DMS79 treated with DMSO at 0.1 percent for 48 hours (cell line): ENCODE data around the gene MAPK4.
A peak's percentile ranks its signal among the peaks of the same experiment; 100 is the strongest.
"Not testable (repeated sequence)": the region's sequence is repeated elsewhere in the genome, so short reads cannot be mapped to it uniquely, and the experiment has no call there.

Experiments used
- DNase-seq: peaks from one replicate; lab custom pipeline; 2025; lab: John Stamatoyannopoulos, UW

MAPK4 gene

DNA sequence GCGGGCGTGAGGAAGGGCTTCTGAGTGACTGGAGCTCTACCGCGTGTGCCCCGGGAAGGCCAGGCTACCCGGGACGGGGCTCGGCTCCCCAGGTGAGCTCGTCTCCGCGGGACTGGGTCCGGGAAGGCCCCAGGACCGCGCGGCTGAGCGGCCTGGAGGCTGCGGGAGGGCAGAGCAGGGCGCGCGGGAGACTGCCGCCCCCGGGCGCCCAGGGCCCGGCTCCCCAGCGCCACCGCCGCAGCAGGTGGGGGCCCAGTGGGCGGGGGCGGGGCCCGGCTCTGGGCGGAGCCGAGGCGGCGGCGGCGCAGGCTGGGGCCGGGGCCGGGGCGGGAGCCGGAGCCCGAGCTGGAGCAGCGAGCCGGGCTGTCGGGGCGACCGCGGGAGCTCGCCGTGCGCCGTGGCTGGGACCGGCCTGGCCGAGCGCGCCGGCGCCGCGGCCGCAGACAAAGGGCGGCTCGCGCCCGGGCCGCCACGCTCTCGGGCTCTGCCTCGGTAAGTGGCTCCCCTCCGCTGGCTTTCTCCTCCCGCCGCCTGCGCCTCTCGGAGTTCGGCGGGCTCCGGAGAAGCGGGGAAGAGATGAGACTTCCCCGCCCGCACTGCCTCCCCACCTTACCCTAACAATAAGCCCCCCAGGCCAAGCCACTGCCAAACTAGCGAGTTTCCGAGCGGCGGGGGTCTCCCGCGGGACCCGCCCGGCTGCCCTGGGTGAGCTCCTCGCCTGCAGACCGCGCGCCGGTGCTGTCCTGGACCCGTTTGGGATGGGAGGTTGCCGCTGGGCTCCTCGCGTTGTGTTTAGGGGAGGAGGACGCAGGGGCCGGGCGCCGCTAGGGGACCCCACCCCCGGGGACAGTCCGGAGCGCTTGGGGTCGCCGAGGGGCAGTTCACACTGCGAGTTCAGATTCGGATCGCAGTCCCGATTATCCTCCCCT, at the start of gene MAPK4:
MAPK4 (plus strand) TSS at position 336 of the 929 bp plus-strand sequence. CDS start 103,872 bp downstream, outside the sequence.
- peak; percentile 37 for DNase-seq

DNA sequence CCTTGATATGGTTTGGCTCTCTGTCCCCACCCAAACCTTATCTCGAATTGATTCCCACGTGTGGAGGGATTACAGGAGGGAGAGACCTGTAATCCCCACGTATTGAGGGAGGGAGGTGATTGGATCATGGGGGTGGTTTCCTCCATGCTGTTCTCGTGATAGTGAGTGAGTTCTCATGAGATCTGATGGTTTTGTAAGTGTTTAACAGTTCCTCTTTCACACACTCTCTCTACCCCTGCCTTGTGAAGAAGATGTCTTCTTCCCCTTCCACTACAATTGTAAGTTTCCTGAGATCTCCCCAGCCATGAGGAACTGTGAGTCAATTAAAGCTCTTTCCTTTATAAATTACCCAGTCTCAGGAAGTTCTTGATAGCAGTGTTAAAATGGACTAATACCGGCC, 42.6 kb upstream of the MAPK4 start:
- not testable (repeated sequence) for DNase-seq

DNA sequence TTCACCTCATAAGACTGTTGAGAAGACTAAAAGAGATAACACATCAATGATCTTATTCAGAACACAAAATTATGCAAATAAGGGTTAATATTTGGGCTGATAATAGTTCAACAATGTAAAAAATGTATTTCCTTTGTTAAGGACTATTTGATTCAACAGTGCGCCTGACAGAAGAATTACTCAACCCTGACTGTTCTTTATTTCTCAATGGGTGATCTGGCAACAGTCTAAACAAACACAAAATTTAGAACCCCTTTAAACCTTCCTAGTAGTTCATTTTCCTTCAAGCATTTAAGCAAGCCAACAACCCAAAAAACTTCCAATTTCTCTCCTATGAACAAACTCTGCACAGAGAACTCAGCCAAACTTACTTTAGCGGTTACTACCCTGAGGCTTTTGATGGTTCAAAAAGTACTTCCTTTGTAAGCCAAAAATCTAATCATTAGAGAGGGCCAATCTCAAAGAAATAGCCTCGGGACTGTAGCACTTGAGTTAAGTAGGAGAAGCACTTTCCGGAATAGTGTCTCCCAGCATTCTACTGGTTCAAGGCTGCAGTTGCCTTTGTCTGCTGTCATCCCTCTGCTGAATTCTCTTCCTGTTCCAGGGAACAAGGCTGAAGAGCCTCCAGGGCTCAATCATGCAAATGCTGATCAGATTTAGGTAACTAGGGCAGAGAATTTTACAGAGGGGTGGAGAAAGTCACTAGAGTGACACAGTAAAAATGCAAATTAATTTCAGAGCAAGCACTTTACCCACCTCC, 40.9 kb upstream of the MAPK4 start:
- DNase-seq = peak; percentile 41

DNA sequence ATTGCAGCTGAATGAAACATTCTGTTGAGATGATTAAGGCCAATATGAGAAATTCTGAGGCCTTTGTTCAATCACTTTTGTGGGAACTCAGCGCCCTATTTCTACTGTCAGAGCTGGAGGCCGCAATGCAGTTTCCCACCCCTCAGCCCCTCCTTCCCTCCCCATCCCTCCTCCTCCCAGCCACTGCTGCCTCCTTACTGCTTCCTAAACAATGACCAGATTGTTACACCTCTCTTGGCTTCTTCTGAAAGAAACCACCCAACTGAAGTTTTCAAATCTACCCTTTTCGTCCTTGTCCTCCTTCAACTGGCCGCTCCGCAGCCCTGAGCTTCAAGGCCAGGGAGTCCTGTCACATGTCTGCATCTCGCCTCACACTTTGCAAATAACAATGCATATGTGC, 36.7 kb upstream of the MAPK4 start:
- no peak for DNase-seq

DNA sequence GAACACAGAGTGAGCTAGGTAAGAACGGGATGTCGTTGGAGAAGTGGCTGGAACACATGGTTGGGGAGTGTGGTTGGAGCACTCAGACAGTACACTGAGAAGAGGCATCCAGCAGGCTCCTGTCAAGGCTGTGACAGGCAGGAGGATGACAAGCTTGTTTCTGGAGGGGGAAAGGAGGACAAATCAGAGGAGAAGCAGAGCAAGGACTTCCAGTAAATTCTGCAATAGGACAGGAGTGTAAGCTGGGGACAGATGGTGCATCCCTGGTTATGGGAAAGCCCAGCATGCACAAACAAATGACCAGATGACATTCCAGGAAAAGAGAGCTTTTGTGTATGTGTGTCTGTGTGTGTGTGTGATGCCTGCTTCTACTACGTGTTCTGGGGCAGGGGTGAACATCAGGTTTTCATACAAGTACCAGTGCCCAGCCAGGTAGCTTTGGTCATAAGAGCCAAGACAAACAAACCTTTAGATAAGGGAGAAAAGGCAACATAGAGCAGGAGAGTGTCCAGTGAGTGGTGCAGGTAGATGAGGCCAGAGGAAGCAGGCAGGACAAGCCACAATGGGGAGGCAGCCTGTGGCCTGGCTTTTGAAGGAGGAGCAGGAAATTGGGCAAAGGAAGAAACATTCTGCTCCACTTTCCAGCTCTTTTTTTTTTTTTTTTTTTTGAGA, 32.1 kb upstream of the MAPK4 start:
- no peak for DNase-seq

DNA sequence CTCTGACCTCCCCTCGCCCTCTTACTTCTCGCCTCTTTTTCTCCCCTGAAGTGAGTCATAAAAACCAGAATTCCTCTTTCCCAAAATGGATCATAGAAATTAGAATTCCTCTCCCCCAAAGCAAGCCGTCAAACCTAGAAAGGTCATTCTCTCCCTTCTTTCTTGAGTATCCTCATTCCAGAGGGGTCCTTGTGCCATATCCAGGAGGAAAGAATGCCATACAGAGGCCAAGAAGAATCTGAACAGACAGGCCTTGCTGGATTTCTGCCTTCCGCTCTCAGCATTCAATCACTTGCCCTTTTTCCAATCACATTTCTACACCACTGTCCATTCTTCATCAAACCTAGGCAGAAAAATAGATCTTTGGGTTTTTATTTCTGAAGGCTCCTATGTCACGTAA, 31.1 kb upstream of the MAPK4 start:
- DNase-seq = no peak

DNA sequence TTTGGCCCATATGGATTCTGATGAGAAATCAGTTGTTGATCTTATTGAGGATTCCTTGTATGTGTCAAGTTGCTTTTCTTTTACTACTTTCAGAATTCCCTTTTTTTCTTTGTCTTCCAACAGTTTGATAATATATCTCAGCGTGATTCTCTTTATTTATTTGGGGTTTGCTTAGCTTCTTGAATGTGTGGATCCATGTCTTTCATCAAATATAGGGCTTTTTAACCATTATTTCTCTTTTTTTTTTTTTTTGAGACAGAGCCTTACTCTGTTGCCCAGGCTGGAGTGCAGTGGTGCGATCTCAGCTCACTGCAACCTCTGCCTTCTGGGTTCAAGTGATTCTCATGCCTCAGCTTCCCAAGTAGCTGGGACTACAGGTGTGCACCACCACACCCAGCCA, 26.1 kb upstream of the MAPK4 start:
- not testable (repeated sequence) for DNase-seq

DNA sequence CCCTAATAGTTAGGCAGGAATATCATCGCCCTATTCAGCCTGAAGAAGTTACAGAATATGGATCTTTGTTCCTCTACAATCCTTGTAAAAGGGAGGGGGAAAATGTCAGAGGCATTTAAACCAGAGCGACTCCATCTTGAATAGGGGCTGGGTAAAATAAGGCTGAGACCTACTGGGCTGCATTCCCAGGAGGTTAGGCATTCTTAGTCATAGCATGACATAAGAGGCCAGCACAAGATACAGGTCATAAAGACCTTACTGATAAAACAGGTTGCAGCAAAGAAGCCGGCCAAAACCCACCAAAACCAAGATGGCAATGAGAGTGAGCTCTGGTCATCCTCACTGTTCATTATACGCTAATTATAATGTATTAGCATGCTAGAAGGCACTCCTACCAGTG, 15.4 kb upstream of the MAPK4 start:
- not testable (repeated sequence) for DNase-seq

DNA sequence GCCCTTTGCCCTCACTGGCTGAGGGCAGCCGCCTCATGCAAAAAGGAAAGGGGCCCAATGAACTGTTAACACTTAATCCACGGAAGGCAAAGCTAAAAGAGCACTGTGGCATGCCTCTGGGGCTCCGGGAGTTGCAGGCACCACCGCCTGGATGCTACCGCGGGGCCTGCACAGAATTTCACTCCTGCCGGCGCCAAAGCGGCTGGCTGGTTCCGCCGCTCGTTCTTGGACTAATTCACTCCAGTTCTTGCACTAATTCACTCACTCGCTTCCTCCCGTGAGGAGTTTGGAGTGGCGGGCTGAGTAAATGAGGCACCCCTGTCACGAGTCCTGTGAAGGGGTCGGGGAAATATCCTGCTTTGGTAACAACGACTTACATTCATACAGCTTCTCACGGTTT, 14.0 kb upstream of the MAPK4 start:
- DNase-seq = no peak

DNA sequence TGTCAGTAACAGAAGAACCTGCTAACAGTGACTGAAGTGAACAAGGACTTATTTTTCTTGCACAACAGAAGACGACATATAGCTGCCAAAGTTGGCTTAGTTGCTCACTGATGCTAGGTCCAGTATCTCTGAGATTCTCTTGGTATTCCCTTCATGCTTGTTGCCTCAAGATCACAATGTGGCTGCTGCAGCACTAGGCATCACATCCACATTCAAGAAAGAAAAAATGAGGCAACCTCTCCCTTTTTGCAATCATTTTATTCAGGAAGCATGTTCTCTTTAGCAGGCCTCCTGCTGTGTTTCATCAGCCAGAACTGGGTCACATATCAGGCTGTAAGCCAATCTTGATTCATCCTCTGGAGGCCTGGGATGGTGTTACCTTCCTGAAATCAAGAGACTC, 11.7 kb upstream of the MAPK4 start:
- DNase-seq = no peak

DNA sequence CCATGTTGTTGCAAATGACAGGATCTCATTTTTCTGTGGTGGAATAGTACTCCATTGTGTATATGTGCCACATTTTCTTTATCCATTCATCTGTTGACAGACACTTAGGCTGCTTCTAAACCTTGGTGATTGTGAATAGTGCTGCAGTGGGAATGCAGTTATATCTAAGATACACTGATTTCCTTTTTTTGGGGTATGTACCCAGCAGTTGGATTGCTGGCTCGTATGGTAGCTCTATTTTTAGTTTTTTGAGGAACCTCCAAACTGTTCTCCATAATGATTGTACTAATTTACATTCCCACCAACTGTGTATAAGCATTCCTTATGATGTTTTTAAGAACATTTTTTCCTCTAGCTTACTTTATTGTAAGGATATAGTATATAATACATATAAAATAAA, 8.2 kb upstream of the MAPK4 start:
- DNase-seq = not testable (repeated sequence)

DNA sequence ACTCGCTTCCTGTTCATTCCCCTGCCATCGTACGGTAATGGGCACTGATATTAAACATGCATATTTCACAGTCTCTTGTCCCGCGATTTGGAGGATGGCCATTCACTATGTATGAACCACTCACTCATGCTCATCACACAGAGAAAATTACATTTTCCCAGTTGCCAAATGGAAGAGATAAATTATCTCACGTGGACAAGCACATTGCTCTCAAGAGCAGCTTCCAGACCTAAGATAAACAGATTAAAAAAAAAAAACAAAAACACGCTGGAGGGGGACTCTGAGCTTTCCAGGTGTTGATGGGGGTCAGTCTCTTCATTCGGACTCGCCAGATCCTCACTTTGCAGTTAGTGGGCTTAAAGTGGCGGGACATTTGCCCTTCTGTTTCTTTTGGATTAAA, 1.7 kb upstream of the MAPK4 start:
- DNase-seq = peak; percentile 35

DNA sequence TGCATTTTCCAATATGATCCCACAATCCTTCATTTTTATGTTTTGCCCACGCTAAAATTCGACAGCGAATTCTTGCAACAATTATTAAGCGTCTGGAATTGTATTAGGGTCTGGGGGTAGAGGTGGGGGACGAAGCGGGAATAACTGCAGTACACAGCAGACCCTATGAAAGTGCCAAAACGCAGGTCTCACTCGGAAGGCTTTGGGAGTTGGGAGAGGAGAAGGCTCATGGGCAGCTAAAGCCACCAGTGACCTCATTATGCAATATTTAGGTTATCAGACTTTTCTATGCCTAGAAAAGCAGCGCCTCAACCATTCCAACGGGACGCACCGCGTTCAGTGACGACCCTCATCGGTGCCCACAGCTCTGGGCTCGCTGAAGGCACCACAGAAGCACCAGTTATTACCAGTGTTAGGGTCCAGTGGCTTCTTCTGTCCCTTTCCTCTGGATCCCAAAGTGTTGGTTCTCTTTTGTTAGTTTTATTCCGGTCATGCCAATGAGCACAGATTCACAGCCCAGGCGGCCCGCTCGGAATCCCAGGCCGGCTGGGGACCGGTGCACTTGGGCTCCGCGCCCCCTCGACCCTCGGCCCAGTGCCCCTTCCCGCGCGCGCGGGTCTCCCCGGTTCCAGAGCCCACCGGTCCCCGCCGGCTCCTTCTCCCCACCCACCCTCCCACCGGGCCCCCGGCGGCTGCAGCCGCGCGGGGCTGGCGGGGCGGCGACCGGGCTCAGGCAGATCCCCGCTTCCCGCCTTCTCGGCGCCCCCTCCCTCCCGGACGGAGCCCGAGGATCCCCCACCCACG, 737 bp upstream of the MAPK4 start:
- peak; percentile 35 for DNase-seq

DNA sequence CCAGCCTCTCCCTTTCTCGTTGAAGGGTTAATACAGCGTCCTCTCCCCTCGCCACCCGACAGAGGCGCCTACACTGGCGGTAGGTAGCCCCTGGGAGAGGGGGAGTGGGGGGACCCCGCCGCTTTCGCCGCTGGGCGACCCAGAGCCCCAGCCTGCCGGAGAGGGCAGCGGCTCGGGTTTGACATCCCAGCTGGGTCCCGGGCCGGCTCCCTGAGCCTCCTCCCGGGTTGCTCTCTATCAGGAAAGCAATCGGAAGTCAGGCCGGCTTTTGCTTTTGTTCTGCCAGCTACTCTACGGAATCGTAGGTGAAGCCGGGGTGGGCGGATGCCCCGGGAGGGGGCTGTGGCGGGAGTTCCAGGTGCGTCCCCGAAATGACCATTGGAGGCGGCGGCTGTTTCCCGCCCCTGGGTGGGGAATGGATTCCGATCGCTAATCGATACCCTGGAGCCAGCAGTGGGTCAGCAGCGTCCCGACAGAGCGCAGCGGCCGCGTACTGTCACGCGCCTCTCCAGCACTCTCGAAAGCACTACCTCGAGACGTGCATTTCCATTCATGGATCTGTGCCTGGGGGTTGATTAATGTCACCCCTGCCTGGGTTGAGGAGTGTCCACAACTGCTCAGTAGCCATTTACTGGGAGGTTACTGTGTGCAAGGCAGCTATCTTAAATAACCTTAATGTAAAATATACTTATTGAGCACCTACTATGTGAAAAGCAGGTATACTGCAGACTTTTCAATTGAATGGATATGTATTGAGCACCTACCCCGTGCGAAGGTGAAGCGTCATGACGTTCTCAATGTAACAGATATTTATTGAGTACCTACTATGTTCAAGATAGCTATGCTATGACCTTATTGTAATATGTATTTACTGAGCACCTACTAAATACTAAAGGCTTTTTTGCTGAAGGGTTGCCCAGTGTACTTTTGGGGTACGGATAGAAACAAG, 1.1 kb downstream of the MAPK4 start:
- peak; percentile 15 for DNase-seq

DNA sequence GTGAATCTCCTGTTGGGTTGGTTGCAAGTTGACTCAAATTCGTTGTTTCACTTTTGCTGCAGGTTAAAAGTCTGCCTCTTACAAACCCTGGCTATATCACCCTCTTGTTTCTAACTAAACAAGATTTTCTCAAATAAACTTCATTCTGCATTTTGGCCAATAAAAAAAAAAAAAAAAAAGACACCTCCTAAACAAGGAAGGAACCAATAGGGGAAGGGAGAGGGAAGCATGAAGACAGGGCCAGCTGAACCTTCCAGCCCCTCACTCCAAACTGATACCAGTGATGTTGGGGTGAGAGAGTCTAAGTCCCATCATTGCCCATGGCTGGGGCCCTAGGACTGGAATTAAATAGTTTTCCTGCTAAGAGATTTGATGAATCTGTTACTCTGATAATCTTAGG, 2.4 kb downstream of the MAPK4 start:
- not testable (repeated sequence) for DNase-seq

DNA sequence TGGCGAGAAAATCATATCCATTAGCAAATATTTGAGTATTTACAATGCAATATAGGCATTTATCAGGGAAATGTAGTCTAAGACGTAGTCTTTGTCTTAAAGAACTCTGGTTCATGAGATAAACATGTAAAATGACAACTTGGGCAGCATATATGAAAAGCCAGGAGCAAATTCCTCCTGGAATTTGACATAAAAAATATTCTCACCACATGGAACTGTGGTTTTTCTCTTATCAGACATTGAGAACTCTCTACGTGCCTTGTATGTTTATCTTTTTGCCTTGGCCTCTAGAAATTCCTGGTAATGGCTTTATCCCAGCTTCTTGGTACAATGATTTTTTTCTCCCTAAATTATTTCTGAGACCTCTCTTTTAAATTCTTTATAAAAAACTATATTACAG, 2.8 kb downstream of the MAPK4 start:
- no peak for DNase-seq

DNA sequence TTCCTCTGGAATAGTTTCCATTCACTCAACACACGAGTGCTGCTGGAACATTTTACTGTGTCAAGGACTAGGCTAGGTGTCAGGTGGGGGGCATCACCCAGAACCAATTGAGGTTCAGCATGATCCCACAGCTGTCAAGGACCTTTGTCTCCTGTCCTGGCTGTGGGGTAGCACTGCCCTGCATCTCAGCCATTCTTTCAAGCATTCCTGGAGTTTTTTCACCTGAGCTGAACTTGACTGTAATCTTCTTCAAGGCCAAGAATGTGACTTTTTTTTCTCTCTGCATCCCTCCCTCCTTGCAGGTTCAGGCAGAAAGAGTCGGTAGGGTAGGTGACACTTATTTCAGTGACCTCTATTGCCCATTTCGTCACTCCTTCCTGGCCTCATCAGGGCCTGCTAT, 3.5 kb downstream of the MAPK4 start:
- DNase-seq = no peak

DNA sequence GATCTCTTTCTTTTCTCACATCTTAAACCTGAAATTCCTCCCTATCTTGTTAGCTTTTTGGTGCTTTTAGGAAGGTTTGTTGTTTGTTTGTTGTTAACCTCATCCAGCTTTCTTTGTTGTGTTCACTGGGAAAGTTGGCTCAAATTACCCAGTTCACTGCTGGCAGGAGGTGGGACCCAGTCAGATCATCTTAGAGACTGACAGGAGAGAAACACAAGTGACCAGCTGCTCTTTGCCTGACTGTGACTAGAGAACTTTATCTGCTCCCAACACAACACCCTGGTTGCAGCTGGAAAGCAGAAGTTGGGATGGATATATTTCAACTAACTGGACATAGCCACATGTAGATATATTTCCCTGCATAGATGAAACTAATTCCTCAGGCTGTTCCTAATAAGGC, 10.0 kb downstream of the MAPK4 start:
- DNase-seq = no peak

DNA sequence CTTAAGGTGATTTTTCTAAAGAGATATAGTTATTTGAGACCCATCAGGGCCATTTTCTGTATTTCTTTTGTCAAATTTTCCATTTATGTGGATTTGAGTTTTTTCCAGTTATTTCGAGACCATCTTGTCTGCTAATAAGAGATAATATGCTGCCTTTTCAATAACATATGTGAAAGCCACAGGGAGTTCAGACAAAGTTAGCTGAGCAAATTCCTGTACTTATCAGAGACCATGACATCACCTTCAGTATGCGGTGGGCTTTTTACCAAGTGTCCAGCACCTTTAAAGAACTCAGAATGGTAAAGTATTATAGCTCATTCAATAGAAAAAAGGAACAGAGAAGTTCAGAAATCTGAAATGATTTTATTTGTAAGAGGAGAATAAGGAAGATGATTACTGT, 11.7 kb downstream of the MAPK4 start:
- DNase-seq = no peak

DNA sequence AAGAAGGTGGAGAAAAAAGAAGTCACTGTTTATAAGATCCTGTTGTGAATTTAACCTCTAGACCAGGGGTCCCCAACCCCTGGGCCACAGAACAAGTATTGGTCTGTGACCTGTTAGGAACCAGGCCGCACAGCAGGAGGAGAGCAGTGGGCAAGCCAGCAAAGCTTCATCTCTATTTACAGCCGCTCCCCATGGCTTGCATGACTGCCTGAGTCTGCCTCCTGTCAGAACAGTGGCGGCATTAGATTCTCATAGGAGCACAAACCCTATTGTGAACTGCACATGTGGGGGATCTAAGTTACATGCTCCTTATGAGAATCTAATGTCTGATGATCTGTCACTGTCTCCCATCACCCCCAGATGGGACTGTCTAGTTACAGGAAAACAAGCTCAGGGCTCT, 13.3 kb downstream of the MAPK4 start:
- not testable (repeated sequence) for DNase-seq

DNA sequence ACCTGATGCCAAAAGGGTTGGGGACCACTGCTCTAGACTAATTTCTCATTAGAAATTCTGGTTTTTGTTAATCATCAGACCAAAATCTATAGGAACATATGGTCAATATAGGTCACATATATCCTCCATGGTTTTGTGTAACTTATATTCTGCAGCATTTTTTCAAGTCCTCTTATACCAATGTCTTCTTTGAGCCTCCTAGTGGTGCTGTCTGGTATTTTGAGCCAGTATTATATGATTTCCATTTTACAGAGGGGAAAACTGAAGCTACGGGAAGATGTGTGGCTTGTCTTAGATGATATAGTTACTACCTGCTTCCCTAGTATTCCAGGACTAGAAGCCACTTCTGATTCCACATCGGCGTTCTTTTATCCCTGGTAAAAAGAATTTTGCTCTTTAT, 13.8 kb downstream of the MAPK4 start:
- DNase-seq = no peak
